ENCODE results near the gene ZNF619.

Gene ZNF619

DNA sequence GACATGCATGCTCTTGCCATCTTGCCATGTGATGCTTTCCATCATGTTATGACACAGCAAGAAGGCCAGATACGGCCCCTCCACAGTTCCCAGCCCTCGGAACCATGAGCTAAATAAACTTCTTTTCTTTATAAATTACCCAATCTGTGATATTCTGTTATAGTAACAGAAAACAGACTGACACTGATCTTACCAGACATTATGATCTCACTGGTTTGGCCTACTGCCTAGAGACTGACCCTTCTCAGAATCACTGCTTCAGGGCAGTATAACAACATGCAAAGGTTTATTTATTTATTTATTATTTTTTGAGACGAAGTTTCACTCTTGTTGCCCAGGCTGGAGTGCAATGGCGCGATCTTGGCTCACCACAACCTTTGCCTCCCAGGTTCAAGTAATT lies 14.0 kb downstream of the ZNF619 start:
- Histone ChIP-seq H3K27me3 (ENCODE audit: insufficient read depth, low read length) (no peaks in the 10 kb centered on the region), H3K9me3 (ENCODE audit: low read length) (peaks cover 13% of the 10 kb centered on the region), H2AFZ (ENCODE audit: low read depth, low read length) (no peak overlapping the region), H3K4me1 (ENCODE audit: insufficient read depth, low read length) (peaks cover 3% of the 10 kb centered on the region), H3K36me3 (ENCODE audit: insufficient read depth, low read length) (no peaks in the 10 kb centered on the region), H3K4me3 (ENCODE audit: low read length) (no peak overlapping the region)

DNA sequence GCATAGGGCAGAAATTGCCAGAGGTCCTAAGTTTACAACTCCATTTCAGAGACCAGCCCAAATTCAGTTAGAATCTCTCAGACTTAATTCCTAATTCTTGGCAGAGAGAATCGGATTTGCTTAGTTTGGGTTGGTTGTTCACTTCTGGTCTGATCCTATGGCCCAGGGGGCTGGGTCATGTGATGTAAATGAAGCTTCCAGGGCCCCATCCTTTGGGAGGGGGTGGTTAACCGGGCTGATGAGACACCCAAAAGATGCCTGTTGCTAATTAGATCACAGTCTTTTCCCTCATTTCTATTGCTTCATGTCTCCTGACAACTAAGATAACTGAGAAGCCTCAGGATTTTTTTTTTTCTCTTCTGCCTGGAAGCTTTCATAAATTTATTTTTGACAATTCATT lies 17.8 kb downstream of the ZNF619 start:
- Histone ChIP-seq H3K9me3 (ENCODE audit: low read length) (no peaks in the 10 kb centered on the region), H2AFZ (ENCODE audit: low read depth, low read length) (no peak overlapping the region), H3K4me3 (ENCODE audit: low read length) (no peak overlapping the region), H3K27me3 (ENCODE audit: insufficient read depth, low read length) (no peaks in the 10 kb centered on the region), H3K36me3 (ENCODE audit: insufficient read depth, low read length) (no peaks in the 10 kb centered on the region), H3K4me1 (ENCODE audit: insufficient read depth, low read length) (peaks cover 3% of the 10 kb centered on the region)

DNA sequence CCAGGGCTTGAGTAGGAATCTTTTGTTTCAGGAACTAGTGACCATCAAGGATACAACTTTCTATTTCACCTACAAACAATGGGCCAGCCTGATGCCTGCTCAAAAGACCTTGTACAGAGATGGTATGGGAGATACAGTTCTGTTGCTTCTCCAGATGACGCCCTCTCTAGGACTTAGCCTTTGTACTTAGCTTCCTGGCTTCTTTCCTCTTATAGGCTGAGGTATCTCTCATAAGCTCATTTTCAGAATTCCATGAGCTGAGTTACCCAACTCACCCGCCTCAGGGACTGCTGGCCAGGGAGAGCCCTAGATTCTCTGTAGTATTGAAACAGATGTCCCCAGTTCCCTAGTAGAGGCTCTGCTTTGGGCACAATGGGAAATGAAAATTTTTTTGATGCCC lies 20.4 kb downstream of the ZNF619 start:
- Histone ChIP-seq H3K9me3 (ENCODE audit: low read length) (no peaks in the 10 kb centered on the region), H2AFZ (ENCODE audit: low read depth, low read length) (no peak overlapping the region), H3K4me3 (ENCODE audit: low read length) (no peak overlapping the region), H3K36me3 (ENCODE audit: insufficient read depth, low read length) (no peaks in the 10 kb centered on the region), H3K4me1 (ENCODE audit: insufficient read depth, low read length) (peaks cover 3% of the 10 kb centered on the region), H3K27me3 (ENCODE audit: insufficient read depth, low read length) (no peaks in the 10 kb centered on the region)

DNA sequence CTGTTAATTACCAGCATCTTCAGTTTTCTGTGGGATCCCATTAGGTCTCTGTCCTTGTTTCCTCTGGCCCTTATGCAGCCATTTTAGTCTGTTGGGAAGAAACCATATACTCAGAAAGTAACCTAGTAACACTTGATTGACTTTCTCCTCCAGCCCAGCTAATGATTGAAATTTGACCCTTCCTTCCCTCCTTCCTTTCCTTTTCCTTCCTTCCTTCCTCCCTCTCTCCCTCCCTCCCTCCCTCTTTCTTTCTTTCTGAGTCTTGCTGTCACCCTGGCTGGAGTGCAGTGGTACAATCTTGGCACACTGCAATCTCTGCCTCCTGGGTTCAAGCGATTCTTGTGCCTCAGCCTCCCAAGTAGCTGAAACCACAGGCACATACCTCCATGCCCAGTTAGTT lies 23.0 kb downstream of the ZNF619 start:
- Histone ChIP-seq H3K36me3 (ENCODE audit: insufficient read depth, low read length) (no peaks in the 10 kb centered on the region), H3K27me3 (ENCODE audit: insufficient read depth, low read length) (no peaks in the 10 kb centered on the region), H2AFZ (ENCODE audit: low read depth, low read length) (no peak overlapping the region), H3K4me3 (ENCODE audit: low read length) (no peak overlapping the region), H3K9me3 (ENCODE audit: low read length) (no peaks in the 10 kb centered on the region), H3K4me1 (ENCODE audit: insufficient read depth, low read length) (no peaks in the 10 kb centered on the region)

DNA sequence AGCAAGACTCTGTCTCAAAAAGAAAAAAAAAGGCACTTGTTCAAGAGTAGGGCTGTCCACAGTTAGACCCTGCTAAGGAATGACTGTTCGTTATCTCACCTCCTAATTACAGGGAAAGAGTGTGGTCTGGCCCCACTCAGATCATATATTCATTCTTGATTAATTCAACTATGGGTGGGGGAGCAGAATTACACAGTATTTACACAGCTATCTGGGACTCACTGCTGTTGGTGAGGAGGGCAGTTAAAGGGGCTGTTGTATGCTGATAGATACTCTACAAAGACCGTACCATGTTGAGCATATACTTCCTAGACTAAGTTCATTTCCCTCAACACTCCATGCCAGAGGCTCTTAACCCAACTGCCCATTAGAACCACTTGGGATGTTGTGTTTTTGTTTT lies 25.1 kb downstream of the ZNF619 start:
- H3K4me1 ChIP-seq (ENCODE audit: insufficient read depth, low read length), result peaks cover 4% of the 10 kb centered on the region
- H3K4me3 ChIP-seq (ENCODE audit: low read length), result no peak overlapping the region
- H2AFZ ChIP-seq (ENCODE audit: low read depth, low read length), result no peak overlapping the region
- no peaks in the 10 kb centered on the region for H3K27me3 ChIP-seq (ENCODE audit: insufficient read depth, low read length)
- no peaks in the 10 kb centered on the region for H3K9me3 ChIP-seq (ENCODE audit: low read length)
- no peaks in the 10 kb centered on the region for H3K36me3 ChIP-seq (ENCODE audit: insufficient read depth, low read length)

DNA sequence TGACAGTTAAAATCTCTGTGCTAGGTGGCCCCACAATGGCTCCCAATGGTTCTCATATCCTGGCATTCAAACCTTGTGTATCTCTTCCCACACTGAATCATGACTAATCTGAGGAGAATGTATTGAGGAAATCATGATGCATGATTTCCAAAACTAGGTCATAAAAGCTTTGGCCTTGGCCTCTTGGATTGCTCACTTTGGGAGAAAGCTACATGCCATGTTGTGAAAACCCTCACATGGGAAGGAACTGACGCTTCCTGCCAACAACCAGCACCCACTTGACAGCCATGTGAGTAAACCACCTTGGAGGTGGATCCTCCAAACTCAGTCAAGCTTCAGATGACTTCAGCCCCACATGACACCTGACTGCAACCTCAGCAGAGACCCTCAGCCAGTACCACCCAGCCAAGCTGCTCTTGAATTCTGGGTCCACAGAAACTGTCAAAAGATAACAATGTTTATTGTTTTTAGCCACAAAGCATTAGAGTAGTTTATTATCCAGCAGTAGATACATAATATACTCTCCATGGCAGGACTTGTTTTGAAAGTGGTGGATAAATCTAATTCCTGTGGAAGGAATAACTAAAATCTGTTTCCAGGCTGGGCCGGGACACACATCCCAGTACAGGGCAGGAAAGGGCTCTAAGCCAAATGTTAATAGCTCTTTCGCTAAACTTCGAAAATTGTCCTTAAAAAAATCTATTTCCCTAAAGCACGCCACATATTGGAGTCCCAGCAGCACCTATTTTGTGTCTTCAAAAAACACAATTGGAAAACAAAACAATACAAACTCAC lies 27.9 kb downstream of the ZNF619 start:
- Histone ChIP-seq H3K4me3 (ENCODE audit: low read length) (peak overlapping the region; percentile 65), H3K4me1 (ENCODE audit: insufficient read depth, low read length) (peaks cover 4% of the 10 kb centered on the region)

DNA sequence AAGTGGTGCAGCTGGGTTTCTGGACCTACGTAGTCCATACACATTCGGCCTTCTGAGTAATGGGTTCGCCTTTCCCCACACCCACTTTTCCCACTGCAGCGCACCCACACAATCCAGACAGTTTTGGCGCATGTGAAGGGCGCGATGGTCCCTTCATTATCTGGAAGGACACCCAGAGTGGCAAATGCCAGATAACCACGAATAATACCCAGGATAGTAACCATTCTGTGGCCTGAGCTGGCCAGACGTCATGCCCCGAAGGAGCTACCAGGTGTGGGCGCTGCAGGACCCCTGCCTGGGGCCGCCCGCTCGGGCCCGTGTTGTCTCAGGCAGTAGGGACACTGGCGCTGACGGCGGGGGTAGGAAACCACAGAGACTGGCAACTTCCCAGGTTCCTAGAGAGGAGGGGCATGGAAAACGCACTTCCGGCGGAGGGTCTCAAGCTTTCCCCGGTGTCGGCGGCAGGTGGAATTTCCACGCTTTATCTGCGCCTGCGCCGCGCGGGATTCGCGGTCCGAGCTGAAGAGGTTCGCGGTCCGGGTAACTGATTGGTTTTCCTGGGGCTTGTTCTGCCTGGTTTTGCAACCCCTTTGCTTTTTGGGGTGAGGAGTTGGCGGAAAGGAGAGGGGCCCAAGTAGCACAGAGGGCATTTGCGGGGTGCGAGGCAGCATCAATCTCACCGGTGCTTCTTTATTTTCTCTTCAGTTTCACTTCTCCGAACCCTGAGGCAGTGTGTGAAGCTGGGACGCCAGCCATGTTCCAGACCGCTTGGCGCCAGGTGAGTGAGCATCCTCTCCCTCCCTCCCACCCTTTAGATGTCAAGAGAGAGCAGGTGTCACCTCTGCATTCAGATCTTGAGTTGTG lies 28.9 kb downstream of the ZNF619 start, which contains the start of gene ZNF620:
TSS of gene ZNF620 (plus strand) at position 441 of the 864 bp plus-strand sequence. CDS start at position 755, 314 bp downstream.
- Histone ChIP-seq H3K27me3 (ENCODE audit: insufficient read depth, low read length) (no peaks in the 10 kb centered on the region), H3K36me3 (ENCODE audit: insufficient read depth, low read length) (peaks cover 22% of the 10 kb centered on the region), H3K4me3 (ENCODE audit: low read length) (peak within 1 kb of the TSS; percentile 65), H2AFZ (ENCODE audit: low read depth, low read length) (peak within 1 kb of the TSS; percentile 72), H3K9me3 (ENCODE audit: low read length) (no peaks in the 10 kb centered on the region), H3K4me1 (ENCODE audit: insufficient read depth, low read length) (peaks cover 4% of the 10 kb centered on the region)

More for the DNA sequence above, 27.9 kb downstream of the ZNF619 start:
- Histone ChIP-seq H3K27me3 (ENCODE audit: insufficient read depth, low read length) (no peaks in the 10 kb centered on the region), H3K36me3 (ENCODE audit: insufficient read depth, low read length) (peaks cover 14% of the 10 kb centered on the region), H3K9me3 (ENCODE audit: low read length) (no peaks in the 10 kb centered on the region), H2AFZ (ENCODE audit: low read depth, low read length) (peak overlapping the region; percentile 72)

DNA sequence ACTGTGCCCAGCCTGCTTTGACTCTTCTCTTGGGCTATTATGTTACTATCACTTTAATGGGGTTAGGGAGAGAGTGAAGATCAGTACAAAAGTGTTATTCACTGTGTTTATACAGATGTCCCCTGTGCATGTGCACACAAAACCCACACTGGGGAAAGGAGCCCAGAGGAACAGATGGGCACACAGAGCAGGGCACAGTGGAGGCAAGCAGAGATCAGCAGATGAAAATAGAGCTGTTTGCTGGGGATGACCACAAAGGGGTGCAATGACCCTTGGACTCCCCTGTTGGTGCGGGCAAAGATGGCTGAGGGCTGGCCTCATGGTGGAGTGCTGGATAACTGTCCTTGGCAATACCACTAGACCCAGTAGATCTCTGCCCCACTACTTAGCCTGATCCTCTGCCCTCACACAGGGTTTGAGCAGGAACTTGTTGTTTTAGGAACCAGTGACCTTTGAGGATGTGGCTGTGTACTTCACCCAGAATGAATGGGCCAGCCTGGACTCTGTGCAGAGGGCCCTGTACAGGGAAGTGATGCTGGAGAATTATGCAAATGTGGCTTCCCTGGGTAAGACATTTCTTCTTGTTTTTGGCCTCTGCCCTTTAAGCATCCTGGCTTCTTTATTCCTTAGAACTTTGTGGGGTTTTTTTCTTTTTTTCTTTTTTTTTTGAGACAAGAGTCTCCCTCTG lies 34.3 kb downstream of the ZNF619 start:
- Histone ChIP-seq H3K36me3 (ENCODE audit: insufficient read depth, low read length) (peaks cover 54% of the 10 kb centered on the region), H2AFZ (ENCODE audit: low read depth, low read length) (no peak overlapping the region), H3K4me3 (ENCODE audit: low read length) (no peak overlapping the region), H3K4me1 (ENCODE audit: insufficient read depth, low read length) (peaks cover 4% of the 10 kb centered on the region), H3K27me3 (ENCODE audit: insufficient read depth, low read length) (no peaks in the 10 kb centered on the region), H3K9me3 (ENCODE audit: low read length) (no peaks in the 10 kb centered on the region)

DNA sequence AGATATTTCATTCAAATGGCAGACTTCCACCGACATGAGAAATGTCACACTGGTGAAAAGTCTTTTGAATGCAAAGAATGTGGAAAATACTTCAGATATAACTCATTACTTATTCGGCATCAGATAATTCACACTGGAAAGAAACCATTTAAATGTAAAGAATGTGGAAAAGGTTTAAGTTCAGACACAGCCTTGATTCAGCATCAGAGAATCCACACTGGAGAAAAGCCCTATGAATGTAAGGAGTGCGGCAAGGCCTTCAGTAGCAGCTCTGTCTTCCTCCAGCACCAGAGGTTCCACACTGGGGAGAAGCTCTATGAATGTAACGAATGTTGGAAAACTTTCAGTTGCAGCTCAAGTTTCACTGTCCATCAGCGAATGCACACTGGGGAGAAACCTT lies 39.3 kb downstream of the ZNF619 start:
- Histone ChIP-seq H3K36me3 (ENCODE audit: insufficient read depth, low read length) (peaks cover 44% of the 10 kb centered on the region), H2AFZ (ENCODE audit: low read depth, low read length) (no peak overlapping the region), H3K4me3 (ENCODE audit: low read length) (no peak overlapping the region), H3K4me1 (ENCODE audit: insufficient read depth, low read length) (no peaks in the 10 kb centered on the region), H3K27me3 (ENCODE audit: insufficient read depth, low read length) (no peaks in the 10 kb centered on the region), H3K9me3 (ENCODE audit: low read length) (peaks cover 2% of the 10 kb centered on the region)

DNA sequence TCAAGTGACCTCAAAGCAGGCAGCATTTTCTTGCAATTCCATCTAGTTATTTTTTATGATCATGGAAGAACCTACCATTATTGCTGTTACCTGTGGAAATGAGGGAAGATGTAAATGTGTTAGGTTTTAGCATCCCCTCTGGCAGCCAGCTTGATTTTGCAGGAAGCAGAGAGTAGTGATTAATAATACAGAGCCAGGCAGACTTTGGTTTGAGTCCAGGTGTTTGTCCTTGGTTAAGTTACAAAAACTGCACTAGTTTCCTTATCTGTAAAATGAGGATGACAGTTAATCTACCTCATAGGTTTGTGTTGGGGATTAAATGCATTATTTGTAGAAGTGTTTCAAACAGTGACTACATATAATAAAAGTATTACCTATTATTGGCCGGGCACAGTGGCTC lies 41.1 kb downstream of the ZNF619 start:
- H3K4me3 ChIP-seq (ENCODE audit: low read length), result no peak overlapping the region
- peaks cover 2% of the 10 kb centered on the region for H3K9me3 ChIP-seq (ENCODE audit: low read length)
- H2AFZ ChIP-seq (ENCODE audit: low read depth, low read length), result no peak overlapping the region
- H3K36me3 ChIP-seq (ENCODE audit: insufficient read depth, low read length), result peaks cover 29% of the 10 kb centered on the region
- no peaks in the 10 kb centered on the region for H3K4me1 ChIP-seq (ENCODE audit: insufficient read depth, low read length)
- H3K27me3 ChIP-seq (ENCODE audit: insufficient read depth, low read length), result no peaks in the 10 kb centered on the region

DNA sequence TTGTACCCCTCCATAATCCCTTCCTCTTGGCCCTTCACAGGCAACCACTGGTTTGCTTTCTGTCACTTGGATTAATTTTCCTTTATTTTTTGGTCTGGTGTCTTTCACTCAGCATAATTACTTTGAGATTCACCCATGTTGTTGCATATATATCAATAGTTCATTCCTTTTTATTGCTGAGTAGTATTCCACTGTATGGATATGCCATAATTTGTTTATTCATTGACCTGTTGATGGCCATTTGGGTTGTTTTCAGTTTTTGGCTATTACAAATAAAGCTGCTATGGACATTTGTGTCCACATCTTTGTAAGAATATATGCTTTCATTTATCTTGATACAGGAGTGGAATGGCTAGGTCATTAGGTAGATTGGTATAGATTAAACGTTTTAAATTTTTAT lies 41.9 kb downstream of the ZNF619 start:
- Histone ChIP-seq H3K36me3 (ENCODE audit: insufficient read depth, low read length) (peaks cover 28% of the 10 kb centered on the region), H3K27me3 (ENCODE audit: insufficient read depth, low read length) (no peaks in the 10 kb centered on the region), H3K9me3 (ENCODE audit: low read length) (peaks cover 2% of the 10 kb centered on the region), H3K4me1 (ENCODE audit: insufficient read depth, low read length) (no peaks in the 10 kb centered on the region), H3K4me3 (ENCODE audit: low read length) (no peak overlapping the region), H2AFZ (ENCODE audit: low read depth, low read length) (no peak overlapping the region)

DNA sequence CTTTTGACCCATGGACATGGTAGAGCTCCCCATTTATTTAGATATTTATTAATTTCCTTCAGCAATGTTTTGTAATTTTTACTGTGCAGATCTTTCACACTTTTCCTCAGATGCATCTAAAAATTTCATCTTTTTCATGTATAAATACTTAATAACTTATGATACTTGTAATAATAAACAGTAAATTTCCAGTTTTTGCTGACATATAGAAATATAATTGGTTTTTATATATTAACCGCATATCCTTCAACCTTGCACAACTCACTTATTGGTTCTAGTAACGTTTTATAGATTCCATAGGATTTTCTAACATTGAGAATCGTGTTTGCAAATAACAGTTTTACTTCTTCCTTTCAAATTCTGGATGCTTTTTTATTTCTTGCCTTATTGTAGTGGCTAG lies 44.3 kb downstream of the ZNF619 start:
- Histone ChIP-seq H2AFZ (ENCODE audit: low read depth, low read length) (no peak overlapping the region), H3K4me1 (ENCODE audit: insufficient read depth, low read length) (peaks cover 12% of the 10 kb centered on the region), H3K9me3 (ENCODE audit: low read length) (peaks cover 2% of the 10 kb centered on the region), H3K36me3 (ENCODE audit: insufficient read depth, low read length) (peaks cover 14% of the 10 kb centered on the region), H3K4me3 (ENCODE audit: low read length) (no peak overlapping the region), H3K27me3 (ENCODE audit: insufficient read depth, low read length) (no peaks in the 10 kb centered on the region)

DNA sequence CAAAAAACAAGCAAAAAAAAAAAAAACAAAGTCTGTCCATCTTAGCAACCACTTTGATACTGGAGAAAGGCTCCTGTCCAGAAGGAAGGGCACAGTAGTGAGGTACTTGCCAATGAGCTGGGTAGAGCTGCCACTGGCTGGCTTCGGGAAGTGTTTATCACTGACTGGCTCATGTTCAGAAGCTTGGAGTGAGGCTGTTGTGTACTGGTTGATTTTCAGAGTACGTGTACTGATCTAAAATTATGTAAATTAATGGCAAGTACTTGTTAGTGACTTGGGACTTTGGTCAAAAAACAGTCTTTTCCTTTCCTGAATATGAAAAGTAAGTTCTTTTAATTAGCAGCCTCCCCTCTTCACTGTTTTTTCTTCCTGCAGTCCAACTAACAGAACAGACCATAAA lies 46.9 kb downstream of the ZNF619 start:
- Histone ChIP-seq H3K36me3 (ENCODE audit: insufficient read depth, low read length) (peaks cover 20% of the 10 kb centered on the region), H2AFZ (ENCODE audit: low read depth, low read length) (peak overlapping the region; percentile 63), H3K27me3 (ENCODE audit: insufficient read depth, low read length) (no peaks in the 10 kb centered on the region), H3K4me3 (ENCODE audit: low read length) (no peak overlapping the region), H3K9me3 (ENCODE audit: low read length) (peaks cover 5% of the 10 kb centered on the region), H3K4me1 (ENCODE audit: insufficient read depth, low read length) (peaks cover 14% of the 10 kb centered on the region)

Measured in neuron (in vitro differentiated cells).